Mammary epithelial cell (primary cell): ENCODE results near the gene ALOX5AP.

ENCODE experiments used
- CTCF ChIP-seq, 2 donors: IDR thresholded peaks in 1 of 2; conservative IDR thresholded peaks in 1 of 2; 2 replicates each; pipeline ENCODE4 v1.5.1; 2011 to 2012; ENCODE audit warnings: inconsistent platforms in 2 of 2, low read length in 2 of 2, mild to moderate bottlenecking in 2 of 2, control low read depth in 1 of 2, low read depth in 1 of 2; ENCODE audit not compliant: insufficient read depth in 1 of 2; ENCODE audit errors: extremely low read depth in 1 of 2
- EZH2 ChIP-seq: IDR thresholded peaks from 2 replicates; pipeline ENCODE4 v1.6.1; 2012; ENCODE audit warnings: low read length, inconsistent platforms, borderline replicate concordance

DNA sequence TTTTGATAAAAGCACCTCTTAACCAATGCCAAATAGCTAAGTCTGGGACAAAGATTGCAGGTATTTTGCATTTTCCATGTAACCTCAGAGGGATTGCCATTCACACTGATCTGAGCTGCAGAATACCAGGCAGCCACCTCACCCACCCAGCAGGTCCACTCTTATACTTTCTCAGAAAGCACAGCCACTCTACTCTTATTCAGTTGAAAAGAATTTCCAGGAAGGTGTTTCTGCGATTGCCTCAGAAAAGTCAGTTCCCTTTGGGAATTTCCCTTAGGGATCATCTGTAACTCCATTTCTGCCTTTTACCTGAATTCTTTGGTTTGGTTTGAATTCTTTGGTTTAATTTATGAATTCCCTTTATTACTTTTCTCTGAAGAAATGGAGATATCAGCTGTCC, 904 bp upstream of the ALOX5AP start:
- TF ChIP-seq CTCF (conservative IDR thresholded peaks at IDR 0.05 in 1 of 2, IDR thresholded peaks at IDR 0.05 in 1 of 2; ENCODE audit: extremely low read depth in 1 of 2, insufficient read depth in 1 of 2, low read depth in 1 of 2, low read length in 2 of 2) (no peak), EZH2 (no peak)
